GM23338 (cell line): ENCODE results near the gene H1-8. TPM values are rescaled to one million over a fixed set of nuclear protein-coding genes. Genes with fewer than 3 reads are reported as not detected.
A peak's percentile ranks its signal among the peaks of the same experiment; 100 is the strongest.

Experiments used
- ATAC-seq: fragments of 200-7000 bp; cut with Tn5 transposase; 3 replicates; pipeline ENCODE4 v1.9.1; 2020
- DNase-seq: peaks from one replicate; pipeline ENCODE4 v3.0.0-alpha.2; 2015; ENCODE audit warnings: low spot score
- H2AFZ ChIP-seq: fragments of 200-600 bp; sonication (generic); 2 replicates; pipeline ENCODE4 v1.8.0; 2016; ENCODE audit warnings: antibody characterized with exemption, mild to moderate bottlenecking, moderate library complexity
- H3F3A ChIP-seq: fragments of 200-600 bp; sonication (generic); replicated peaks from 2 replicates; pipeline ENCODE4 v1.8.0; 2017; ENCODE audit warnings: antibody characterized with exemption, mixed run types, low read depth
- H3K27ac ChIP-seq: fragments of 200-600 bp; sonication (generic); 2 replicates; pipeline ENCODE4 v1.6.1; 2016; ENCODE audit warnings: low read depth
- H3K27me3 ChIP-seq: fragments of 200-600 bp; sonication (generic); 2 replicates; pipeline ENCODE4 v1.8.0; 2016; ENCODE audit warnings: mild to moderate bottlenecking, mixed run types, moderate library complexity; ENCODE audit not compliant: insufficient read depth
- H3K36me3 ChIP-seq: fragments of 200-600 bp; sonication (generic); 2 replicates; pipeline ENCODE4 v1.8.0; 2016; ENCODE audit warnings: mild to moderate bottlenecking; ENCODE audit not compliant: insufficient read depth
- H3K4me1 ChIP-seq: fragments of 200-600 bp; sonication (generic); 2 replicates; pipeline ENCODE4 v1.8.0; 2016; ENCODE audit warnings: mild to moderate bottlenecking, moderate library complexity; ENCODE audit not compliant: insufficient read depth
- H3K4me2 ChIP-seq: fragments of 200-600 bp; sonication (generic); 2 replicates; pipeline ENCODE4 v1.7.1; 2017; ENCODE audit warnings: mixed run types
- H3K4me3 ChIP-seq: fragments of 200-600 bp; sonication (generic); 2 replicates; pipeline ENCODE4 v1.6.1; 2016; ENCODE audit warnings: mixed run types
- H3K79me2 ChIP-seq: fragments of 200-600 bp; sonication (generic); replicated peaks from 2 replicates; pipeline ENCODE4 v1.8.0; 2017; ENCODE audit warnings: mild to moderate bottlenecking; ENCODE audit not compliant: insufficient read depth
- H3K9me2 ChIP-seq: fragments of 200-600 bp; sonication (generic); 2 replicates; pipeline ENCODE4 v1.8.0; 2017; ENCODE audit not compliant: insufficient read depth
- H4K20me1 ChIP-seq: fragments of 200-600 bp; sonication (generic); replicated peaks from 2 replicates; pipeline ENCODE4 v1.8.0; 2017; ENCODE audit warnings: mild to moderate bottlenecking; ENCODE audit not compliant: insufficient read depth
- H3K27ac Mint-ChIP-seq: 2 replicates; pipeline ENCODE4 v1.8.0; 2020; ENCODE audit warnings: inconsistent platforms, mild to moderate bottlenecking, moderate library complexity, mixed read lengths
- H3K27me3 Mint-ChIP-seq: 3 replicates; pipeline ENCODE4 v1.8.0; 2022; ENCODE audit warnings: low read depth, mild to moderate bottlenecking, moderate library complexity, mixed read lengths, inconsistent platforms; ENCODE audit not compliant: insufficient read depth, poor library complexity
- H3K36me3 Mint-ChIP-seq: 3 replicates; pipeline ENCODE4 v1.8.0; 2021; ENCODE audit warnings: low read depth, mild to moderate bottlenecking, inconsistent platforms, moderate library complexity, mixed read lengths
- H3K4me1 Mint-ChIP-seq: 3 replicates; pipeline ENCODE4 v1.8.0; 2020; ENCODE audit warnings: mild to moderate bottlenecking, inconsistent platforms, mixed read lengths
- H3K4me3 Mint-ChIP-seq: 3 replicates; pipeline ENCODE4 v1.8.0; 2021; ENCODE audit warnings: moderate library complexity, mild to moderate bottlenecking, inconsistent platforms, mixed read lengths
- H3K9me3 Mint-ChIP-seq: 3 replicates; pipeline ENCODE4 v1.8.0; 2020; ENCODE audit warnings: moderate library complexity, mild to moderate bottlenecking, inconsistent platforms, mixed read lengths
- CTCF ChIP-seq, 2 experiments: fragments of 200-600 bp in 1 of 2; sonication (generic) in 1 of 2; conservative IDR thresholded peaks; 2 replicates each; pipeline versions ENCODE4 v1.5.1 to v1.6.1; 2016 to 2017; ENCODE audit warnings: antibody characterized with exemption in 2 of 2, low read depth in 2 of 2, mild to moderate bottlenecking in 2 of 2, moderate library complexity in 1 of 2
- ETS1 ChIP-seq: IDR thresholded peaks from 2 replicates; pipeline ENCODE4 v1.6.1; 2016; ENCODE audit warnings: antibody characterized with exemption
- EZH2phosphoT487 ChIP-seq: fragments of 200-600 bp; sonication (generic); IDR thresholded peaks from one replicate; pipeline ENCODE4 v1.8.1; 2018; ENCODE audit warnings: antibody characterized with exemption; ENCODE audit not compliant: unreplicated experiment
- JUNB ChIP-seq: IDR thresholded peaks from one replicate; pipeline ENCODE4 v1.6.1; 2016; ENCODE audit warnings: antibody characterized with exemption; ENCODE audit not compliant: unreplicated experiment
- NANOG ChIP-seq: IDR thresholded peaks from 2 replicates; pipeline ENCODE4 v1.6.1; 2016; ENCODE audit warnings: antibody characterized with exemption, borderline replicate concordance
- POLR2AphosphoS5 ChIP-seq: IDR thresholded peaks from 2 replicates; pipeline ENCODE4 v1.6.1; 2016; ENCODE audit warnings: antibody characterized with exemption, low read depth
- STAT1 ChIP-seq: IDR thresholded peaks from one replicate; pipeline ENCODE4 v1.6.1; 2016; ENCODE audit warnings: antibody characterized with exemption; ENCODE audit not compliant: unreplicated experiment
- ZNF114 ChIP-seq: fragments of 250-450 bp; sonication (Bioruptor Pico); IDR thresholded peaks from 2 replicates; pipeline ENCODE4 v1.5.0; 2020; ENCODE audit warnings: mild to moderate bottlenecking, moderate library complexity
- ZNF331 ChIP-seq: fragments of 250-450 bp; sonication (Bioruptor Pico); IDR thresholded peaks from 2 replicates; pipeline ENCODE4 v1.5.0; 2020; ENCODE audit warnings: low read depth, mild to moderate bottlenecking, moderate library complexity
- ZNF462 ChIP-seq: fragments of 250-450 bp; sonication (Bioruptor Pico); IDR thresholded peaks from 2 replicates; pipeline ENCODE4 v1.5.0; 2020; ENCODE audit warnings: mild to moderate bottlenecking, moderate library complexity
- polyA plus RNA-seq: library from polyadenylated mRNA; unstranded; fragments of >200 nt; fragmentation: Nextera tagmentation; extraction: Ambion mirVana; gene quantifications from 2 replicates; pipeline ENCODE4 v1.2.1, GENCODE V29; 2016
- total RNA-seq: library from RNA; depleted of rRNA; stranded (reverse); fragments of >200 nt; shearing (Covaris generic); gene quantifications from 2 replicates; pipeline ENCODE4 v1.2.3, GENCODE V29; 2014

Gene H1-8
- total and polyA plus RNA-seq, 2 experiments from 2014 or later, result not detected

- H3F3A ChIP-seq, result peaks cover 21% of the 10 kb centered on the region
- Mint-ChIP-seq H3K4me1 (peaks cover 82% of the 10 kb centered on the region), H3K36me3 (no peaks in the 10 kb centered on the region; the same call in 2 of the 3 replicates), H3K4me3 (no peak overlapping the region), H3K9me3 (no peaks in the 10 kb centered on the region), H3K27ac (no peak overlapping the region), H3K27me3 (peaks cover 23% of the 10 kb centered on the region)
- H3K27me3 ChIP-seq, result no peaks in the 10 kb centered on the region
- H3K4me1 ChIP-seq, result peaks cover 59% of the 10 kb centered on the region
- no peaks in the 10 kb centered on the region for H3K9me2 ChIP-seq
- H4K20me1 ChIP-seq, result peaks cover 3% of the 10 kb centered on the region; the same call in 1 of the 2 replicates
- H3K36me3 ChIP-seq, result no peaks in the 10 kb centered on the region
- H3K4me3 ChIP-seq, result no peak overlapping the region
- H2AFZ ChIP-seq, result no peak overlapping the region
- no peak overlapping the region for H3K27ac ChIP-seq
- DNase-seq, result peak; percentile 70
- TF ChIP-seq STAT1 (no peak), CTCF (conservative IDR thresholded peaks at IDR 0.05; ENCODE audit: low read depth in 2 of 2) (no peak), ETS1 (no peak), JUNB (no peak), EZH2phosphoT487 (no peak), ZNF114 (no peak), NANOG (no peak), ZNF331 (CRISPR knock-in tag) (no peak), ZNF462 (CRISPR knock-in tag) (no peak), POLR2AphosphoS5 (no peak)
- peak; percentile 14 for ATAC-seq
- H3K79me2 ChIP-seq, result peaks cover 35% of the 10 kb centered on the region
- no peak overlapping the region for H3K4me2 ChIP-seq
Measured at GRCh38 chr3:129598000-129598381, 55.0 kb downstream of the H1-8 start.
